Stimulated activated CD4-positive, alpha-beta T cell treated with anti-CD3 and anti-CD28 coated beads, Interleukin-15, amount 100 ng/mL, for 24 hours (primary cell): ENCODE results near the gene CCR5.

ENCODE experiments used
- DNase-seq: peaks from one replicate; pipeline ENCODE4 v3.0.0-alpha.2; 2020

CCR5 gene

DNA sequence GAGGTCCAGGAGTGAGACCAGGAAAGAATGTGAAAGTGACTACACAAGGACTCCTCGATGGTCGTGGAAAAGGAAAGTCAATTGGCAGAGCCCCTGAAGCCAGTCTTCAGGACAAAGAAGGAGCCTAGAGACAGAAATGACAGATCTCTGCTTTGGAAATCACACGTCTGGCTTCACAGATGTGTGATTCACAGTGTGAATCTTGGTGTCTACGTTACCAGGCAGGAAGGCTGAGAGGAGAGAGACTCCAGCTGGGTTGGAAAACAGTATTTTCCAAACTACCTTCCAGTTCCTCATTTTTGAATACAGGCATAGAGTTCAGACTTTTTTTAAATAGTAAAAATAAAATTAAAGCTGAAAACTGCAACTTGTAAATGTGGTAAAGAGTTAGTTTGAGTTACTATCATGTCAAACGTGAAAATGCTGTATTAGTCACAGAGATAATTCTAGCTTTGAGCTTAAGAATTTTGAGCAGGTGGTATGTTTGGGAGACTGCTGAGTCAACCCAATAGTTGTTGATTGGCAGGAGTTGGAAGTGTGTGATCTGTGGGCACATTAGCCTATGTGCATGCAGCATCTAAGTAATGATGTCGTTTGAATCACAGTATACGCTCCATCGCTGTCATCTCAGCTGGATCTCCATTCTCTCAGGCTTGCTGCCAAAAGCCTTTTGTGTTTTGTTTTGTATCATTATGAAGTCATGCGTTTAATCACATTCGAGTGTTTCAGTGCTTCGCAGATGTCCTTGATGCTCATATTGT lies 10.8 kb upstream of the CCR5 start:
- peak; percentile 37 for DNase-seq

DNA sequence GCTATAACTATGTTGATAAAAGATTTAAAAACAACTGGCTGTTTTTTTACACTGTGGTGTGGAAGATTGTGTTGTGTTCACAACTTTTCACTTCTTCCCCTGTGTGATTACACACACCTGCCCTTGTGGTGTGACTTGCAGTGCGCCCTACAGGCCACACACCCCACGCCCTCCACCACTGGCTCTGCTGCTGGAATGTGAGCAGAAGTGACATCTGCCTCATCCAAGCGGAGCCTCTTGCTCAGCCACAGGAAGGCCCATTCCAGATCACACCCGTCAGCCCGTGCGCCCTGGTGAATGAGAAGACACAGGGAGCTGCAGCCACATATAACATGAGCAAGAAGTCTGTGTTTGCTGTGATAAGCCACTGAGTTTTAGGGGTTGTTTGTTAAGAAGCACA lies 9.8 kb upstream of the CCR5 start:
- DNase-seq = no peak

DNA sequence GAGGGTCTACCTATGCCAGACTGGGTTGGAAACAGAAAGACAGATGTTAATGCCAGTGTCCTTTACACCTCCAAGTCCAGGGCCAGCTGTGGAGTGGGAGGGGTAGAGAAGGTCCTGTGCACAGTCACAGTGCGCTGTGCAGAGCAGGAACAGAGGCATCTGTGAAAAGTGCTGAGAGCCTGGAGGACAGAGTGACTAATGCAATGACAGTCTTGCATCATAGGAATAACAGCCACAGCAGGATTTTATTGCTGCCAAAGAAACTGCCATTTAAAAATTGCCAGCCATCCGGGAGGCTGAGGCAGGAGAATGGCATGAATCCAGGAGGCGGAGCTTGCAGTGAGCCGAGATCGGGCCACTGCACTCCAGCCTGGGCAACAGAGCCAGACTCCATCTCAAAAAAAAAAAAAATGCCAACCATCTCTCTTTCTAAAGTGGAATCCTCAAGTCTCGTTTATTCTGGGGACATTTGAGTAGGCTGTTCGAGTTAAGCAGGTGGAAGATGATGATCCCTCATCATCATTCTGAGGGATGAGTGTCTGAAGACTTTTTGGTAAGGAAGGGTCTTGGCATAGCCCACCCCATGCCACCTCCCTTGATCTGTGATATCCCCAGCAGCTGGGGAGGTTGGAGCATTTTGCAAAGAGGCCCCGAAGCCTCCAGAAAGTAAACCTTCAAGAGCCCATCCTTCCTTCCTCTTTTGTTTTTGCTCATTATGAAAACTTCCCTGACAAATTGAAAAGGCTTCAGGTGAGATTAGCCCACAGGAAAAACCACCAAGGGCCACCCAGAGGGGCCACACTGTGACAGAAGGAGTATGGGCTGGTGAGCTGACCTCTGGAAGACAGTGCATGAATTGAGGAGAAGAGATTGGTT lies 9.1 kb upstream of the CCR5 start:
- DNase-seq = no peak

DNA sequence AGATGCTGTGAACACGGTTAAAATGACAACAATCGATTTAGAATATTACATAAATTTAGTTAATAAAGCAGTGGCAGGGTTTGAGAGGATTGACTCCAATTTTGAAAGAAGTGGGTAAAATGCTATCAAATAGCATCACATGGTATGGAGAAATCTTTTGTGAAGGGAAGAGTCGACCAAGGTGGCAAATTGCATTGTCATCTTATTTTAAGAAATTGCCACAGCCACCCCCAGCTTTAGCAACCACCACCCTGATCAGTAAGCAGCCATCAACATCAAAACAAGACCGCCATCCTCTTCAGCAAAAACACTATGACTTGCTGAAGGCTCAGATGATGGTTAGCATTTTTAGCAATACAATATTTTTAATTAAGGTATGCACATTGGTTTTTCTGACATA lies 5.7 kb upstream of the CCR5 start:
- DNase-seq = no peak

DNA sequence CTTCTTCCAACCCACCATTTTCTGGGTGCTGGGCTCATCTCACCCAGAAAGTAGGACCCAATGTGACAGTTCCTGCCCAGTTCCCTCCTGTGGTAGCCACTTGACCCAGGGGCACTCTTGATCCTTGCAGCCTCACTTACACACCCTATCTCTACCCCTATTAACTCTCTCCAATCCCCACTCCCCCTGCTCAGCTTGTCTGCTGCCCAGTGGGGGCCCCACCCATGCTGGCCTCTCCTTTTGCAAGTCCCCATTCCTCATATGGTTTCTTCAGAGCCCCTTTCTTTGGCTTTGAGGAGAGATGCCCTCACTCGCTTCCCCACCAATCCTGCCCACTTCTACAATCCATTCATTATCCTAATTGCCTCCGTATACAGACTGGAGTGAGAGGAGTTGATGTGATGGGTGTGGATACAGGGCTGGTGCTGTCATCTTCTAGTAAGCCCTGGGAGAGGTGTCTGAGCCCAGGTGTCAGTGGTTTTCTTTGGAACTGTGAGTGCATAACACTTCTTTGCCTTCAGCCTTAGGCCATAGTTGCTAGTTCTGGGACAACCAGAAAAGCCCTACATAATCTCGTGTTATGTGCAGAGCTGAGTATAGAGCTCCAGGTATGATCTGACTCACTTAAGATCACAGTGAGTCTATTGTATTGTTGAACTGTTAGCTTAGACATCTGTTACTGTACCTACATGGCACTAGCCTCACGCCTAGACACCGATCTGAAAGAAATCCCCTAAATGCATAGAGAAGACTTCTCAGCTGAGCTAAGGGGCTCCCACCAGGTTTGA lies 4.8 kb upstream of the CCR5 start:
- DNase-seq = no peak

DNA sequence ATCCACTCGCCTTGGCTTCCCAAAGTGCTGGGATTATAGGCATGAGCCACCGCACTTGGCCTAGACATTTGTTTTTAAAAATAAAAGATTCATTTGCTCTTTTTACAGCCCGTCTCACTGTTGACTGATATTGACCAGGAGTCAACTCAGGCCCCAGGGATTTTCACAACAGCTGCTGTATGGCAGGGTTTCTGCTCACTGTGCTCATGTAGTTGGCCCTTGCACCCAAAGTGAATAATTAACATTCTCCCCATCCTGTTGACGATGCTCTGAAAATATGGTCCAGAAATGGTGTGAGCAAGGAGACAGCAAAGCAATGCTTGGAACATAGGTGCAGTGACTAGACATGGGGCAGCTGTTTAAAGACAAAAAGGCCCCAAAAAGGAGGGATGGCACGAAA lies 2.9 kb upstream of the CCR5 start:
- no peak for DNase-seq

DNA sequence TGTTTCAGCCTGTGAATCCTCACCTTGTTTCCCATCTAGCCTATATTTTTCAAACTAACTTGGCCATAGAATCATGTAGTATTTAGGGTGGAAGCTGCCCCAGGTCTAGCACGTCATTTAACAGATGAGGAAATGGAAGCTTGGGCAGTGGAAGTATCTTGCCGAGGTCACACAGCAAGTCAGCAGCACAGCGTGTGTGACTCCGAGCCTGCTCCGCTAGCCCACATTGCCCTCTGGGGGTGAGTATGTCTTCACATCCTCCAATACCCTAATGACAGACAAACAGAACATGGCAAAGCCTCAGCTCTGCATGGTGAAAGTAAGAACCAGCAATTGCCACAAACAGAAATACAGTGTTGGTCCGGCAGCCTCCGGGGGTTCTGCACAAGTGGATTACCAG lies 2.2 kb upstream of the CCR5 start:
- peak; percentile 67 for DNase-seq

DNA sequence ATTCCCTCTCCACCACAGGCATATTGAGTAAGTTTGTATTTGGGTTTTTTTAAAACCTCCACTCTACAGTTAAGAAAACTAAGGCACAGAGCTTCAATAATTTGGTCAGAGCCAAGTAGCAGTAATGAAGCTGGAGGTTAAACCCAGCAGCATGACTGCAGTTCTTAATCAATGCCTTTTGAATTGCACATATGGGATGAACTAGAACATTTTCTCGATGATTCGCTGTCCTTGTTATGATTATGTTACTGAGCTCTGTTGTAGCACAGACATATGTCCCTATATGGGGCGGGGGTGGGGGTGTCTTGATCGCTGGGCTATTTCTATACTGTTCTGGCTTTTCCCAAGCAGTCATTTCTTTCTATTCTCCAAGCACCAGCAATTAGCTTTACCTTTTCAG lies 1.6 kb upstream of the CCR5 start:
- no peak for DNase-seq

DNA sequence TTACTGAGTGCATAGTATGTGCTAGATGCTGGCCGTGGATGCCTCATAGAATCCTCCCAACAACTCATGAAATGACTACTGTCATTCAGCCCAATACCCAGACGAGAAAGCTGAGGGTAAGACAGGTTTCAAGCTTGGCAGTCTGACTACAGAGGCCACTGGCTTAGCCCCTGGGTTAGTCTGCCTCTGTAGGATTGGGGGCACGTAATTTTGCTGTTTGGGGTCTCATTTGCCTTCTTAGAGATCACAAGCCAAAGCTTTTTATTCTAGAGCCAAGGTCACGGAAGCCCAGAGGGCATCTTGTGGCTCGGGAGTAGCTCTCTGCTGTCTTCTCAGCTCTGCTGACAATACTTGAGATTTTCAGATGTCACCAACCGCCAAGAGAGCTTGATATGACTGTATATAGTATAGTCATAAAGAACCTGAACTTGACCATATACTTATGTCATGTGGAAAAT lies 1.0 kb upstream of the CCR5 start:
- DNase-seq = peak; percentile 60

DNA sequence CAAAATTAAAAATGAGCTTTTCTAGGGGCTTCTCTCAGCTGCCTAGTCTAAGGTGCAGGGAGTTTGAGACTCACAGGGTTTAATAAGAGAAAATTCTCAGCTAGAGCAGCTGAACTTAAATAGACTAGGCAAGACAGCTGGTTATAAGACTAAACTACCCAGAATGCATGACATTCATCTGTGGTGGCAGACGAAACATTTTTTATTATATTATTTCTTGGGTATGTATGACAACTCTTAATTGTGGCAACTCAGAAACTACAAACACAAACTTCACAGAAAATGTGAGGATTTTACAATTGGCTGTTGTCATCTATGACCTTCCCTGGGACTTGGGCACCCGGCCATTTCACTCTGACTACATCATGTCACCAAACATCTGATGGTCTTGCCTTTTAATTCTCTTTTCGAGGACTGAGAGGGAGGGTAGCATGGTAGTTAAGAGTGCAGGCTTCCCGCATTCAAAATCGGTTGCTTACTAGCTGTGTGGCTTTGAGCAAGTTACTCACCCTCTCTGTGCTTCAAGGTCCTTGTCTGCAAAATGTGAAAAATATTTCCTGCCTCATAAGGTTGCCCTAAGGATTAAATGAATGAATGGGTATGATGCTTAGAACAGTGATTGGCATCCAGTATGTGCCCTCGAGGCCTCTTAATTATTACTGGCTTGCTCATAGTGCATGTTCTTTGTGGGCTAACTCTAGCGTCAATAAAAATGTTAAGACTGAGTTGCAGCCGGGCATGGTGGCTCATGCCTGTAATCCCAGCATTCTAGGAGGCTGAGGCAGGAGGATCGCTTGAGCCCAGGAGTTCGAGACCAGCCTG lies 984 bp downstream of the CCR5 start:
- DNase-seq = no peak

DNA sequence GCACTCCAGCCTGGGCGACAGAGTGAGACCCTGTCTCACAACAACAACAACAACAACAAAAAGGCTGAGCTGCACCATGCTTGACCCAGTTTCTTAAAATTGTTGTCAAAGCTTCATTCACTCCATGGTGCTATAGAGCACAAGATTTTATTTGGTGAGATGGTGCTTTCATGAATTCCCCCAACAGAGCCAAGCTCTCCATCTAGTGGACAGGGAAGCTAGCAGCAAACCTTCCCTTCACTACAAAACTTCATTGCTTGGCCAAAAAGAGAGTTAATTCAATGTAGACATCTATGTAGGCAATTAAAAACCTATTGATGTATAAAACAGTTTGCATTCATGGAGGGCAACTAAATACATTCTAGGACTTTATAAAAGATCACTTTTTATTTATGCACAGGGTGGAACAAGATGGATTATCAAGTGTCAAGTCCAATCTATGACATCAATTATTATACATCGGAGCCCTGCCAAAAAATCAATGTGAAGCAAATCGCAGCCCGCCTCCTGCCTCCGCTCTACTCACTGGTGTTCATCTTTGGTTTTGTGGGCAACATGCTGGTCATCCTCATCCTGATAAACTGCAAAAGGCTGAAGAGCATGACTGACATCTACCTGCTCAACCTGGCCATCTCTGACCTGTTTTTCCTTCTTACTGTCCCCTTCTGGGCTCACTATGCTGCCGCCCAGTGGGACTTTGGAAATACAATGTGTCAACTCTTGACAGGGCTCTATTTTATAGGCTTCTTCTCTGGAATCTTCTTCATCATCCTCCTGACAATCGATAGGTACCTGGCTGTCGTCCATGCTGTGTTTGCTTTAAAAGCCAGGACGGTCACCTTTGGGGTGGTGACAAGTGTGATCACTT lies 2.0 kb downstream of the CCR5 start:
- no peak for DNase-seq

DNA sequence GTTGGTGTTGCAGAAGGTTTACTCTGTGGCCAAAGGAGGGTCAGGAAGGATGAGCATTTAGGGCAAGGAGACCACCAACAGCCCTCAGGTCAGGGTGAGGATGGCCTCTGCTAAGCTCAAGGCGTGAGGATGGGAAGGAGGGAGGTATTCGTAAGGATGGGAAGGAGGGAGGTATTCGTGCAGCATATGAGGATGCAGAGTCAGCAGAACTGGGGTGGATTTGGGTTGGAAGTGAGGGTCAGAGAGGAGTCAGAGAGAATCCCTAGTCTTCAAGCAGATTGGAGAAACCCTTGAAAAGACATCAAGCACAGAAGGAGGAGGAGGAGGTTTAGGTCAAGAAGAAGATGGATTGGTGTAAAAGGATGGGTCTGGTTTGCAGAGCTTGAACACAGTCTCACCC lies 4.0 kb downstream of the CCR5 start:
- DNase-seq = no peak

DNA sequence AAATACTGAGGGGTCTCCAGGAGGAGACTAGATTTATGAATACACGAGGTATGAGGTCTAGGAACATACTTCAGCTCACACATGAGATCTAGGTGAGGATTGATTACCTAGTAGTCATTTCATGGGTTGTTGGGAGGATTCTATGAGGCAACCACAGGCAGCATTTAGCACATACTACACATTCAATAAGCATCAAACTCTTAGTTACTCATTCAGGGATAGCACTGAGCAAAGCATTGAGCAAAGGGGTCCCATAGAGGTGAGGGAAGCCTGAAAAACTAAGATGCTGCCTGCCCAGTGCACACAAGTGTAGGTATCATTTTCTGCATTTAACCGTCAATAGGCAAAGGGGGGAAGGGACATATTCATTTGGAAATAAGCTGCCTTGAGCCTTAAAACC lies 4.5 kb downstream of the CCR5 start:
- no peak for DNase-seq

DNA sequence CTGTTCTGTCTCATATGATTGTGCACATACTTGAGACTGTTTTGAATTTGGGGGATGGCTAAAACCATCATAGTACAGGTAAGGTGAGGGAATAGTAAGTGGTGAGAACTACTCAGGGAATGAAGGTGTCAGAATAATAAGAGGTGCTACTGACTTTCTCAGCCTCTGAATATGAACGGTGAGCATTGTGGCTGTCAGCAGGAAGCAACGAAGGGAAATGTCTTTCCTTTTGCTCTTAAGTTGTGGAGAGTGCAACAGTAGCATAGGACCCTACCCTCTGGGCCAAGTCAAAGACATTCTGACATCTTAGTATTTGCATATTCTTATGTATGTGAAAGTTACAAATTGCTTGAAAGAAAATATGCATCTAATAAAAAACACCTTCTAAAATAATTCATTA lies 5.1 kb downstream of the CCR5 start:
- DNase-seq = no peak

DNA sequence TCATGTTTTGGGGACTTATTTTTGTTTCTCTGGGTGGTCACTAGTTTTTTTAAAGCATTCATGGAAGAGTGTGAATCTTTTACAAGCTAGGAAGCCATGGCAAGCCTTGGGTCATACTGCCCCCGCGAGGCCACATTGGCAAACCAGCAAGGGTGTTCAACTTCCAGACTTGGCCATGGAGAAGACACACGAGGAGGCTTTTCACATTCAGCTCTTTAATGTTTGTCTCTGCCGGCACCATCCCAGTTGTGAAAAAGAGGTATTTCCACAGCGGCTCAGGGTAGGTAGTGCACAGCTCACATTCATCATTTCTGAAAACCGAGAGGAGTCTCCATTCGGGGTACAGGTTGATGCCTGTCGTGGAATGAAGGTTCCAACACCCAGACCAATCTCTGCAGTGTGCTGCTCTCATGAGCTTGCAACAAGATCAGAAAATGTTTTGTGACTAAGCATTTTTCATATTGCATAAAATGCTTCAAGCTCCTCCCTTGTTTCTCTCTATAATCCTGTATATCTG lies 7.7 kb downstream of the CCR5 start:
- DNase-seq = peak; percentile 81

DNA sequence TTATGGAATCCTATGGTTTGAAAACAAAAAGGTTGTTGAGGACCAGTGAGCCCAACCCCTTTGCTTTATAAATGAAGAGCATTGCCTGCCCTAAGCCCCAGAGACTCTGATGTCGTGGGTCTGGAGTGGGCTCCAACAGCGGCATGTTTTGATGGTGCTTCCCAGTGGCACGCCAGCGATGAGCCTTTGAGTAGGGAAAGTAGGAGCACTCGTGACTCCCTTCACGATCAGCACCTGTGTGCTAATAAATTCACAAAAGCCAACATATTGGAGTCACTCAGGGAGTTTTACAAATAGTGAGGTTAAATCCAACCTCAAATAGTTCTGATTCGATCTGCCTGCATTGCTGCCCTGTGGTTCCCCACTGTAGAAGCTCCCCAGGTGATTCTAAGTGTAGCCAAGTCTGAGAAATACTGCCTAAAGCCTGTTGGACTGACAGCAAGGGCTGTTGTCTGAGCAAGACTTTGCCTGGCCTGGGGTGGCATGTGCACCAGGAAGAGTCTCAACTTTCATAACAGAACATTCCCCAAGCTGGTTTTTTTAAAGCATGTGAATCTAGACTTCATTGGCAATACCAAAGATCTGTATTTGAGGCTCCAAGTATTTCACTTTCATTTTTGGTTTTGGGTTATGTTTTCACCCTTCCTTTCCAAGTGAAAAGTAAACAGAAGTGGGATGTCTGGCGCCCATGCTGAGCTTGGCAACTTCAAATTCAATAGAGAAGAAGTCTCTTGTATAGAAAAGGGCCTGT lies 9.9 kb downstream of the CCR5 start:
- no peak for DNase-seq

DNA sequence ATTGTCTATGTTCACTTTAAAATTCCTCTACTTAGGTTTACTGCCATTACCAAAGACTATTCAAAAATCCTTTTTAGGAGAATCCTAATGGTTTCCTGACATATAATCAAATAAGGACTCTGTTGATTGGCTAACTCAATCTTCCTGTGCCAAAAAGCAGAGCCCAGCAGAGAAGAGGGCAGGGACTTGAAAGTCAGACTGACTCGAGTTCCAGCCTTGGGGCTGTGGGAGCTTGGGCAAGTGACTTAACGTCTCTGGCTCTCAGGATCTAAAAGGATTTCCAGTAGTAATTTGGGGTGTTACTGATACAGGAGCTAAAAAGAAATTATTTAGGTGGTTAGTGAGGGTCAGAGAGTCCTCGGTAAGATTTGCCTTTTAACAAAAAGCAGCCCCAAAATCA lies 10.9 kb downstream of the CCR5 start:
- no peak for DNase-seq

DNA sequence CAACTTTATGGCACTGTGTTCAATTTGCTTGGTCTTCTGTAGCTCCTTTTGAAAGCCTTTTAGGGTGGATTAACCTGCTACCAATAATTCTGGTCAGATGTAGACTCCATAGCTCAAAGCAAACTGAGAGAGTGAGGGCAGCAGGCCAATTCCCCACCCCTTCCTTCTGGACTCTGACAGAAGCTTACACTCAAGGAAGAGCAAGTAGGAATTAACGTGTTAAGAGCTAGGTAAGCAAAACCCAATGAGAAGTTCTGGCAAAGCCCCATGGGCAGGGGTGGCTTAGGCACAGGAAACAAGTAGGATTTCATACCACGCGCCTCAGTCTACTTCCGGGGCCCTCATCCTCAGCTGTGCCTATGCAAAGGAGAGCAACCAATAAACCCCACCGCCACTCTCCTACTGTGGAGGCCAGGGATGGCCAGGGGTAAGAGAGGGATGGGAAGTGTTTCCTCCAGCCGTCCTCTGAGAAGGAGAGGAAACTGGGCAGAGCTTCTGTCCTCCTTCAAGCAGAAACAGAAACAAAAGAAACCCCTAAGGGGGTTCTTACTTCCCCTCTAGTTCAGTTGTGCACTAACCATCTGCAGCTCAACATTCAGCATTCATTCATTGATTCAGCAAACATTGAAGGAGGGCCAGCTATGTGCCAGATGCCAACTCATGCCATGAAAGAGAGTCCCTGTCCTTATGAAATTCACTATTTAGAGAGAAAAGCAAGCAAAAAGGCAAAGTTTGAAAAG lies 12.6 kb downstream of the CCR5 start:
- DNase-seq = no peak

DNA sequence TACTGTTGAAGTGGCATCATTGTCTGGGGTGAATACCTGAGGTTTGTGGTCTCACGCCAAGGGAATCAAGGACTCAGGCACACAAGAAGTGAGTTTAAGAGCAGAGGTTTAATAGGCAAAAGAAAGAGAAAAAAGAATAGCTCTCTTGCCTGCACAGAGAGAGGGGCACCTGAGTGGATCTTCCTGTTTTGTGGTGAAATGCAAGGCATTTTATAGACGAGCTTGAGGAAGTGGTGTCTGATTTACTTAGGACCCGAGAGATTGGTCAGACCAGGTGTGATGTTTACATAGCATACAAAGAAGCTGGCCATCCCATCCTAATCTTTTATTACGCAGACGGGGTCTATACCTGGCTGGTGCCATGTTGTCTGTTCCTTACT lies 13.2 kb downstream of the CCR5 start:
- DNase-seq = no peak

DNA sequence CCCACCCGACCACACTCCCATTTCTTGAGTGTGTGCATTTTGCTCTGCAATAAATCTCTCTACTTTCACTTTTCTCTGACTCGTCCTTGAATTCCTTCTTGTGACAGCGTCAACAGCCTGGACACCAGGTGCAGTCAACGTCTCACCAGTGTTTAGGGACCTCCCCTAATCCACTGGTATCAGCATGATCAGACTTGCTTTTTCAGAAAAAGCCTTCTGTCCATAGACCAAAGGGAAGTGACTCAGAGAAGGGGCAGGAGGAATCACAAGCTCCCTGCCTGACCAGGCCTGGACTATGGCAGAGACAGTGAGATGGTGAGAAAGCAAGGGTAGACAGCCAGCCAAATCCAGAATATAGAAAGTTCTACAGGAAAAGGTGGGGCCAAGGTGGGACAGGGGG lies 15.5 kb downstream of the CCR5 start:
- no peak for DNase-seq
